ENCODE data around the gene RBM23.

Gene RBM23

GRCh38 chr14:22885975-22886374 is 33.0 kb downstream of the RBM23 start:
- no peak for DNase-seq (ENCODE audit: low spot score)

DNA sequence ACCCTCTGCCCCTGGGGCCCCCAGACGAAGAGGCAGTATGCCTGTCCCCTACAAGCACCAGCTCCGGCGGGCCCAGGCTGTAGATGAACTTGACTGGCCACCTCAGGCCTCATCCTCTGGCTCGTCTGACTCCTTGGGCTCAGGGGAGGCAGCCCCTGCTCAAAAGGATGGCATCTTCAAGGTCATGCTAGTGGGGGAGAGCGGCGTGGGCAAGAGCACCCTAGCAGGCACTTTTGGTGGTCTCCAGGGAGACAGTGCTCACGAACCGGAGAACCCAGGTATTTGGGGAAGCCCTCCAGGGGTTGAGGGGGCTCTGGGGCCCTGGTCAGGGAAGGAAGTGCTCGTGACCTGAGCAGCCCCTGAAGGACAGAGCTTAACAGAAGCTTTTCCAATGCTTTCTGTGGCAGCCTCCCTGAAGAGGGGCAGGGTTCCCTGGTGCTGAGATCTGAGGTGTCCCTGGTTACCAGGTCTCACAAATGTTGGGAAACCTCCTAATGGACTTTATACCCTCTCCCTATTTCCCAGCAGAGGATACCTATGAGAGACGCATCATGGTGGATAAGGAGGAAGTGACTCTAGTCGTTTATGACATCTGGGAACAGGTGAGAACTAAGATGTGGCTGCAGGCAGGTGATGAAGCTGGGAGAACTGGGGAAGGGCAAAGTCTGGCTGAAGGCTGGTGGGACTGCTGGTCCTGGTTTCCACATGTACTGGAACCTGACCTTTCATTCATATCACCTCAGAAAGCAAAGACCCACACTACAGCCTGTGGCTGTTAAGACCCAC is 34.0 kb downstream of the RBM23 start:
- DNase-seq (ENCODE audit: low spot score) = no peak

GRCh38 chr14:22884076-22884737 is 34.7 kb downstream of the RBM23 start:
- no peak for DNase-seq (ENCODE audit: low spot score)

DNA sequence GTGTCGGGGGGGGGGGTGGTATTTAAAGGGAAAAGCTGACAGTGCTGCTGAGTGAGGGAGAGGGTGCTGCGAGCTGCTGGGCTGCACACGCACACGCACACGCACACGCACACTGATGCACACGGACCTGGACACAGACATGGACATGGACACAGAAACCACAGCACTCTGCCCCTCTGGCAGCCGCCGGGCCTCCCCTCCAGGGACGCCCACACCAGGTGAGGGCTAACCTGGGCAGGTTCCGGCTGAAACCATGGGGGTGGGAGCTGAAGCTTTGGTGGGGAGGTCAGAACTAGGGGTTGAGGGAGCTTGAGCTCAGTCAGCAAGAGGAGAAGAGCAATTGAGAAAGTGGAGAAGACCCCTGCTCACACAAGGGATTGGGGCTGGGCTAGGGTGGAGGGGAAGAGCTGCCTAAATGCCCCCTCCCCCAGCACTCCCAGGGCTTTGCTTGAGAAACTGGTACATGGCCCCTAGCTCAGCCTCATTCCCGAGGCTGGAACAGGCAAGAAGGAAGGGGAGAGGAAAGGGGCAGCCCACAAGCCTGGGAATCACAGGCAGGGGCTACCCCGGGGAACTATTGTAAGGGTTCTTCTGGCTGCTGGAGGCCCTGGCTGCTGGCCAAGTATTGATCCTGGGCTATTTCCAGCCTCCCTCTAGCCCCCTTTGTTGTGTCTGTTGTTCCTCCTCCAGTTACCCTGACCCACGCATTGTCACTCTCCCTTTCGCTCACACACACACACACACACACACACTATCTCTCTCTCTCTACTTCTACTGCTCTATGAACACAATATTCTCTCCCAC is 35.6 kb downstream of the RBM23 start, which contains the start of gene REM2:
REM2 (plus strand) TSS at position 50 of the 804 bp plus-strand sequence; CDS start at position 116, 66 bp downstream.
- DNase-seq (ENCODE audit: low spot score) = no peak

GRCh38 chr14:22882529-22883172 is 36.3 kb downstream of the RBM23 start:
- DNase-seq (ENCODE audit: low spot score) = no peak

DNA sequence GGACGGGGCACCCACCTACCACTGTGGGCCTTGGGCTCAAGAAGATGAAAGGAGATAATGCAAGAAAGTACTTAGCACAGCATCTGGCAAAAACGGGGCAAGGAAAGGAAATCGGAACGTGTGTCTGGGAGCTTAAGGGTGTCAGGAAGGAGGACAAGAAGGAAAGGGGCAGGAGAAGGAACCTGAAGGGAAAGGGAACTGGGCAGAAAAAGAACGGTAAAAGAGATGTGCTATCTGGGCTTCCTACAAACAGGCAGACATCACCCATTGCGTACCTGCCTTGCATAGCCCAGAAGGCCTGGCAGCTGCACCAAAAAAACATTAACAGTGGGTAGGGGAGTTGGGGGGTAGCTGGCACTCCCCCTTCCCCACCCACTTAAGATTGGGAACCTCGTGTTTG is 36.9 kb downstream of the RBM23 start:
- DNase-seq (ENCODE audit: low spot score) = no peak

- DNase-seq (ENCODE audit: low spot score) = no peak
These were observed 40.4 kb downstream of the RBM23 start for GRCh38 chr14:22878271-22879246.

GRCh38 chr14:22877000-22877501 is 41.9 kb downstream of the RBM23 start:
- no peak for DNase-seq (ENCODE audit: low spot score)

DNA sequence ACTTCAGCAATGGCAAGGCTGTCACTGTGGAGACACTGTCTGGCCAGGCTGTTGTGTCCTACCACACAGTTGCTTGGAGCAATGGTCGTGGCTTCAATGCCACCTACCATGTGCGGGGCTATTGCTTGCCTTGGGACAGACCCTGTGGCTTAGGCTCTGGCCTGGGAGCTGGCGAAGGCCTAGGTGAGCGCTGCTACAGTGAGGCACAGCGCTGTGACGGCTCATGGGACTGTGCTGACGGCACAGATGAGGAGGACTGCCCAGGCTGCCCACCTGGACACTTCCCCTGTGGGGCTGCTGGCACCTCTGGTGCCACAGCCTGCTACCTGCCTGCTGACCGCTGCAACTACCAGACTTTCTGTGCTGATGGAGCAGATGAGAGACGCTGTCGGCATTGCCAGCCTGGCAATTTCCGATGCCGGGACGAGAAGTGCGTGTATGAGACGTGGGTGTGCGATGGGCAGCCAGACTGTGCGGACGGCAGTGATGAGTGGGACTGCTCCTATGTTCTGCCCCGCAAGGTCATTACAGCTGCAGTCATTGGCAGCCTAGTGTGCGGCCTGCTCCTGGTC is 43.1 kb downstream of the RBM23 start:
- DNase-seq (ENCODE audit: low spot score) = no peak

- no peak for DNase-seq (ENCODE audit: low spot score)
These were observed 43.8 kb downstream of the RBM23 start for GRCh38 chr14:22875003-22875747.

GRCh38 chr14:22872833-22873520 is 46.0 kb downstream of the RBM23 start:
- no peak for DNase-seq (ENCODE audit: low spot score)

GRCh38 chr14:22872033-22872832 is 46.7 kb downstream of the RBM23 start:
- DNase-seq (ENCODE audit: low spot score) = peak; percentile 77

DNA sequence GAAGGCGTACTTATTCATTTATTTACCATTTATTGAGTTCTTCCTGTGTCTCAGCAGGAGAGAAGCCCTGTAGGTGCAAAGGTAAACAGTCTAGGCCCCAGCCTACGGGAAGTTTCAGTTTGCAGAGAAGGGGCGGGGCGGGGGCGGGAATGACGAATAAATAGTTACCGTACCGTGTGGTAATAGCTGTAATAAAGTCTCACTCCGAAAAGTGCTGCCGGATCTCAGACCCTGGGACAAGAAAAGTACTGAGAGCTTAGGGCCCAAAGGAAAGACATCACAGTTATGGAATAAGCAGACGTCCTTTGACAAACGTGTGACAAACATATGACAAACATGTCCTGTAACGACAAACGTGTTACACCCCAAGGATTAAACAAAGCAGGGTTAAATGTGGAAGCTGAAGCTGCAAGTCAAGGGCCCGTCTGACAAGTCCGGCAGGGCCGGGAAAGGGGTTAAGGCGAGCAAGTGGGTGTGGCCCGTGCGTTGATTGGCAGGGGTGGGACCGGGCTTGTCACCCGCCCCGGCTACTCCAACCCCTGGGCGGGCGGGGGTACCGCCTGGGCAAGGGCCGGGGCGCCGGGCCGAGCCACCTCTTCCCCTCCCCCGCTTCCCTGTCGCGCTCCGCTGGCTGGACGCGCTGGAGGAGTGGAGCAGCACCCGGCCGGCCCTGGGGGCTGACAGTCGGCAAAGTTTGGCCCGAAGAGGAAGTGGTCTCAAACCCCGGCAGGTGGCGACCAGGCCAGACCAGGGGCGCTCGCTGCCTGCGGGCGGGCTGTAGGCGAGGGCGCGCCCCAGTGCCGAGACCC is 47.5 kb downstream of the RBM23 start, which contains the start of gene LRP10:
LRP10 (plus strand) TSS at position 517 of the 809 bp plus-strand sequence. CDS start 564 bp downstream, outside the sequence.
- peak; percentile 94 for DNase-seq (ENCODE audit: low spot score)

DNA sequence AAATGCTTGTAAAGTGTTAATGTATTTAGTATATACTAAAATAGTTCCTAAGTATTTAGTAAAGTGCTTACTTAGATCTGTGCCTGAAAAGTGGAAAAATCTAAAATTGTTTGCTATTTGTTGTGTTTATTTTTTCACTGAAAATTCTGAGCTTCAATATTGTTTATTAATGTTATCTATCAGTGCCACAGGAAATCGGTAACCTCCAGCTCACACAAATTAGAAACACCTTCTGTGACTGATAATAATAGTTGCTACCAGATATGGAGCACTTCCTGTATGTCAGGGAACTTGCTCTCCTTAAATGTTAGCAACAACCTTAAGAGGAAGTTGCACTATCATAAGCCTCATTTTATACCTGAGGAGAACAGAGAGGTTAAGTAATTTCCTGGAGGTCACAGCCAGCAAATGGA is 48.1 kb downstream of the RBM23 start:
- DNase-seq (ENCODE audit: low spot score) = no peak

DNA sequence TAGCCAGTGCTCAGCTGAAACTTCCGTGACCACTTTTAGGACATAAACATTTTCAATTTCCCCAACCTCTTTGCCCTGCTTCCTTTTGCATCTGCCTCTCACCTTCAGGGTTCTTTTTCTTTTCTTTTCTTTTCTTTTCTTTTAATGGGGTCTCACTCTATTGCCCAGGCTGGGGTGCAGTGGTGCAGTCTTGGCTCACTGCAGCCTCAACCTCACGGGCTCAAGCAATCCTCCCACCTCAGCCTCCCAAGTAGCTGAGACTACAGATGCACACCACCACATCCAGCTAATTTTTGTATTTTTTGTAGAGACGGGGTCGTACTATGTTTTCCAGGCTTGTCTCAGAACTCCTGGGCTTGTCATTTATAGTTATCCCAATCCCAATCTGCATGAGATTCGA is 52.1 kb downstream of the RBM23 start:
- no peak for DNase-seq (ENCODE audit: low spot score)

GRCh38 chr14:22865424-22866405 is 53.2 kb downstream of the RBM23 start:
- no peak for DNase-seq (ENCODE audit: low spot score)
